Neuronal stem cell (in vitro differentiated cells): Measurements from ENCODE around the gene CASP7.

Experiments
- DNase-seq: peaks from one replicate; pipeline ENCODE4 v3.0.0-alpha.2; 2013; ENCODE audit warnings: low spot score
- H2AFZ ChIP-seq: one replicate; pipeline ENCODE4 v1.6.1; 2013; ENCODE audit warnings: mild to moderate bottlenecking, low read length, inconsistent platforms
- H2AK5ac ChIP-seq: 2 replicates; pipeline ENCODE4 v1.6.1; 2013; ENCODE audit warnings: low read depth, mild to moderate bottlenecking, inconsistent platforms, low read length, moderate library complexity, mixed read lengths
- H2BK120ac ChIP-seq: 2 replicates; pipeline ENCODE4 v1.6.1; 2013; ENCODE audit warnings: low read depth, mild to moderate bottlenecking, inconsistent platforms, low read length, moderate library complexity, mixed read lengths
- H2BK12ac ChIP-seq: one replicate; pipeline ENCODE4 v1.6.1; 2013; ENCODE audit warnings: low read length, inconsistent platforms
- H2BK15ac ChIP-seq: 2 replicates; pipeline ENCODE4 v1.6.1; 2013; ENCODE audit warnings: mild to moderate bottlenecking, low read length, inconsistent platforms, mixed read lengths
- H2BK5ac ChIP-seq: one replicate; pipeline ENCODE4 v1.6.1; 2013; ENCODE audit warnings: inconsistent platforms, mild to moderate bottlenecking, low read length, moderate library complexity
- H3K14ac ChIP-seq: one replicate; pipeline ENCODE4 v1.6.1; 2013; ENCODE audit warnings: low read length, inconsistent platforms
- H3K18ac ChIP-seq: 2 replicates; pipeline ENCODE4 v1.6.1; 2013; ENCODE audit warnings: low read length, inconsistent platforms
- H3K23ac ChIP-seq: 2 replicates; pipeline ENCODE4 v1.6.1; 2013; ENCODE audit warnings: low read depth, mild to moderate bottlenecking, mixed read lengths, low read length, inconsistent platforms; ENCODE audit not compliant: poor library complexity
- H3K27ac ChIP-seq: replicated peaks from 3 replicates; pipeline ENCODE4 v1.5.1; 2013; ENCODE audit warnings: low read length, inconsistent platforms
- H3K27me3 ChIP-seq, 3 experiments: 2 replicates each; pipeline ENCODE4 v1.6.1; 2013; ENCODE audit warnings: low read length in 3 of 3, mild to moderate bottlenecking in 2 of 3, inconsistent platforms in 1 of 3, low read depth in 1 of 3, mixed read lengths in 1 of 3, moderate library complexity in 1 of 3; ENCODE audit not compliant: control insufficient read depth in 3 of 3, insufficient read depth in 3 of 3
- H3K36me3 ChIP-seq, 2 donors: replicated peaks in 1 of 2; 2 replicates each; pipeline ENCODE4 v1.6.1; 2013; ENCODE audit warnings: low read length in 2 of 2; ENCODE audit not compliant: control insufficient read depth in 2 of 2, insufficient read depth in 2 of 2
- H3K4ac ChIP-seq: 2 replicates; pipeline ENCODE4 v1.6.1; 2013; ENCODE audit warnings: inconsistent platforms, mild to moderate bottlenecking, low read length, moderate library complexity
- H3K4me1 ChIP-seq, 2 donors: 1 replicate in 1 of 2; 2 replicates in 1 of 2; pipeline ENCODE4 v1.6.1; 2013; ENCODE audit warnings: low read length in 2 of 2, low read depth in 1 of 2; ENCODE audit not compliant: control insufficient read depth in 2 of 2, insufficient read depth in 1 of 2
- H3K4me2 ChIP-seq: one replicate; pipeline ENCODE4 v1.6.1; 2013; ENCODE audit warnings: mild to moderate bottlenecking, low read length, inconsistent platforms; ENCODE audit not compliant: insufficient read depth, poor library complexity, severe bottlenecking
- H3K4me3 ChIP-seq, 2 donors: 2 replicates each; pipeline ENCODE4 v1.5.1; 2013; ENCODE audit warnings: low read length in 2 of 2, mild to moderate bottlenecking in 2 of 2, inconsistent platforms in 1 of 2, moderate library complexity in 1 of 2
- H3K79me1 ChIP-seq: one replicate; pipeline ENCODE4 v1.6.1; 2013; ENCODE audit warnings: low read depth, mild to moderate bottlenecking, inconsistent platforms, low read length, moderate library complexity
- H3K9ac ChIP-seq: one replicate; pipeline ENCODE4 v1.6.1; 2013; ENCODE audit warnings: mild to moderate bottlenecking, low read depth, low read length, inconsistent platforms; ENCODE audit not compliant: poor library complexity
- H3K9me3 ChIP-seq, 2 donors: replicated peaks in 1 of 2; 2 replicates each; pipeline versions ENCODE3 to v1.6.1; 2013; ENCODE audit warnings: low read length in 2 of 2, mild to moderate bottlenecking in 2 of 2, inconsistent platforms in 1 of 2, low read depth in 1 of 2, mixed read lengths in 1 of 2, moderate library complexity in 1 of 2; ENCODE audit not compliant: control insufficient read depth in 2 of 2, insufficient read depth in 1 of 2
- H4K8ac ChIP-seq: one replicate; pipeline ENCODE4 v1.6.1; 2013; ENCODE audit warnings: low read depth, mild to moderate bottlenecking, inconsistent platforms, low read length, moderate library complexity
- H4K91ac ChIP-seq: one replicate; pipeline ENCODE4 v1.6.1; 2013; ENCODE audit warnings: low read length, low read depth, mild to moderate bottlenecking, inconsistent platforms; ENCODE audit not compliant: poor library complexity
- WGBS, 2 donors: extraction: QIAGEN DNeasy Blood & Tissue Kit; methylation state at CpG; one replicate each; pipeline ENCODE4 v1.1.7; 2013; ENCODE audit warnings: missing lambda C conversion rate in 2 of 2, mixed read lengths in 1 of 2; ENCODE audit not compliant: insufficient read length in 2 of 2, insufficient replicate concordance in 1 of 2; ENCODE audit errors: extremely low coverage in 2 of 2; 5-methylcytosine and 5-hydroxymethylcytosine counted together

The CASP7 gene

DNA sequence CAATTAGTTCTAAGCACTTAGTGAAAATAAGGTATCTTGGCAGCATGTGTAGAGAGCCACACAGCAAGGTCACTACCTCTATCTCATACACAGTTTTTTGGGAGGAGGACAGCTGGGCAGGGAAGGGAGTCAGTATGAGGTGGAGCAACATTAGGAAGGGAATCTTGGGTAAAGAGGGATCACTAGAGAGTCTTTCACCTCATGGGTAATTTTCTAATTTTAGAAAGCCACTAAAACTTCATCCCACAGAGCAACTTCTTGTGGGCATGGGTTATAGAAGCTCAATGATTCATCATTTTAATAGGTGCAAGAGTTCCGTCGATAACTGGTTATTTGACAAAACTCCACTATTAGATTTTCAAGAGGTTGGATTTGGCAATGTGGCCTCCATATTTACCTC, 18.4 kb upstream of the CASP7 start:
- WGBS, 2 donors, result no CpG with 5 or more reads among the region's 2 CpGs
- H3K36me3 ChIP-seq, result no peaks in the 10 kb centered on the region

DNA sequence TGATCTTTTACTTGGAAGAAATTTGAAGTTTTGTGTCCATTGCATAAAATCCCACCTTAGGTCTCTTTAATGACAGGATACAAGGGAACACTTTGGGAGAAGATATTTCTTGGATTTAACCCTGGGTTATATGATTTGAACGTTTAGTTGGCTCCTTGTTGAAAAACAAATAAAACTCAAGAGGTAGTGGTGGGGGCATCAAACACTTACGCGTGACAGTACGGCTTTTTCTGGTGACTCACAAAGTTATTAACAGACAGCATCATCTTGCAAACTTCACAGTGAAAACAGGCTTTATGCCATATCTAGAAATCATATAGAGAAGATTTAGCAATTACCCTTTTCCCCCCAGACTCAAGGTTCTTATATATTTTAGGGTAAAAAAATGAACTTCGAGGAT, 16.6 kb upstream of the CASP7 start:
- no peak overlapping the region for H4K91ac ChIP-seq
- H3K9me3 ChIP-seq, result no peaks in the 10 kb centered on the region
- peaks cover 0 to 12% (median 0%) of the 10 kb centered on the region in 3 experiments for H3K27me3 ChIP-seq
- no peak overlapping the region for H2AFZ ChIP-seq
- H2BK5ac ChIP-seq, result no peak overlapping the region
- WGBS, 2 donors, result no CpG with 5 or more reads among the region's 5 CpGs
- H3K4me1 ChIP-seq, result no peaks in the 10 kb centered on the region
- no peaks in the 10 kb centered on the region for H3K36me3 ChIP-seq
- H3K9ac ChIP-seq, result no peak overlapping the region
- no peak overlapping the region for H3K14ac ChIP-seq
- H3K4ac ChIP-seq, result no peak overlapping the region
- no peak overlapping the region for H2BK12ac ChIP-seq
- DNase-seq, result no peak
- no peak overlapping the region for H2BK120ac ChIP-seq
- no peaks in the 10 kb centered on the region for H3K79me1 ChIP-seq
- H3K4me2 ChIP-seq, result no peak overlapping the region
- H3K23ac ChIP-seq, result no peak overlapping the region
- no peak overlapping the region for H2BK15ac ChIP-seq
- H3K4me3 ChIP-seq, result no peak overlapping the region
- no peak overlapping the region for H2AK5ac ChIP-seq
- H3K18ac ChIP-seq, result no peak overlapping the region
- no peak overlapping the region for H4K8ac ChIP-seq
- H3K27ac ChIP-seq, result no peak overlapping the region

More for the DNA sequence above, 18.4 kb upstream of the CASP7 start:
- Histone ChIP-seq H3K14ac (no peak overlapping the region), H3K18ac (no peak overlapping the region), H3K4me1 (no peaks in the 10 kb centered on the region), H3K4ac (no peak overlapping the region), H3K23ac (no peak overlapping the region), H2AFZ (no peak overlapping the region), H4K91ac (no peak overlapping the region), H2BK120ac (no peak overlapping the region), H2BK5ac (no peak overlapping the region), H3K27ac (no peak overlapping the region), H4K8ac (no peak overlapping the region), H3K79me1 (no peaks in the 10 kb centered on the region), H3K27me3 (peaks cover 0 to 8% (median 0%) of the 10 kb centered on the region in 3 experiments), H3K9me3 (no peaks in the 10 kb centered on the region), H3K4me3 (no peak overlapping the region), H3K9ac (no peak overlapping the region), H3K4me2 (no peak overlapping the region), H2AK5ac (no peak overlapping the region), H2BK12ac (no peak overlapping the region), H2BK15ac (no peak overlapping the region)
- no peak for DNase-seq

DNA sequence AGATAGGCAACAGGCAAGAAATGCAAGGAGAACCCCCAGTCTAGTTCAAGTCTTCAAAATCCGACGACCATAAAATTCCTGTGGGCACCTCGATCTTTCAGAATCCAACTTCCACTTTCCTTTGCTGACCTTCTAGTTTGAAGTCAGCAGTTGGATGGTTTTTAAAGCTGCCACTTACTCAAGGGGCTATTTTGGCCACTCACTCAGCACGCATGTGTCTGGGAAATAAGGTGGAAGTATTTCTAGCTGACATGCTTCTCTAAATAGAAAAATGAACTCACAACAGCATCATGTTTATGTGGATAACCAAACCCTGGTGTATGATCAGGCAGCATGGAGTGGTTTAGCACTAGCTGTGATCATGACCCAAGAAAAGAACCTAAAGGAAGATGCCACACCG, 15.8 kb upstream of the CASP7 start, which contains the start of gene NRAP:
Gene NRAP (minus strand): TSS at position 134 of the 400 bp plus-strand sequence. CDS start 159 bp downstream, outside the sequence.
- Histone ChIP-seq H3K27ac (no peak within 1 kb of the TSS), H2AK5ac (no peak within 1 kb of the TSS), H3K79me1 (no peaks in the 10 kb centered on the region), H3K4me2 (no peak within 1 kb of the TSS), H3K27me3 (peaks cover 0 to 12% (median 0%) of the 10 kb centered on the region in 3 experiments), H4K8ac (no peak within 1 kb of the TSS), H3K4me1 (no peaks in the 10 kb centered on the region), H3K4me3 (no peak within 1 kb of the TSS), H3K4ac (no peak within 1 kb of the TSS), H2BK15ac (no peak within 1 kb of the TSS), H3K36me3 (no peaks in the 10 kb centered on the region), H3K23ac (no peak within 1 kb of the TSS), H4K91ac (no peak within 1 kb of the TSS), H3K14ac (no peak within 1 kb of the TSS), H3K18ac (no peak within 1 kb of the TSS), H2BK5ac (no peak within 1 kb of the TSS), H2BK12ac (no peak within 1 kb of the TSS), H2AFZ (no peak within 1 kb of the TSS), H2BK120ac (no peak within 1 kb of the TSS), H3K9me3 (no peaks in the 10 kb centered on the region), H3K9ac (no peak within 1 kb of the TSS)
- WGBS, 2 donors, result no CpG with 5 or more reads among the region's 5 CpGs
- no peak for DNase-seq

DNA sequence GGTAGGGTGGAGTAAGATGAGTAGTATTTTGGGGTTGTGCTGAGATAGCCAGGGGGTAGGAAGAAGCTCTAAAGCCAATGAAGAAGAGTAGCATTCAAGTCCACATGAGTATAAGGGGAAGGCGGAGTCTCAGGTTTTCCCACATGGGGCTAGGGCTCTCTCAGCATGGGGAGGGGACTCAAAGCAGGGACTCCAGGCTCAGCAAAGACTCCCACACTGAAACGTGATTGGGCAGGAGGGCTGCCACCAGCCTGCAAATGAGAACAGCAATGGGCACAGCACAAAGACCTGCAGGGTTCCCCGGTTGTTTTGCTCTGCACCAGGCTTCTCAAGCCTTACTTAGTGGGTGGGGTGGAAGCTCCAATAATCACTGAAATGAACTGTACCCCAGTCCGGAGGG, 14.4 kb upstream of the CASP7 start:
- H3K27ac ChIP-seq, result no peak overlapping the region
- H2BK5ac ChIP-seq, result no peak overlapping the region
- H3K14ac ChIP-seq, result no peak overlapping the region
- no peak overlapping the region for H2BK120ac ChIP-seq
- peaks cover 0 to 9% (median 0%) of the 10 kb centered on the region in 3 experiments for H3K27me3 ChIP-seq
- no peak overlapping the region for H3K4me2 ChIP-seq
- peaks cover 0 to 3% of the 10 kb centered on the region in 2 donors for H3K9me3 ChIP-seq
- H3K79me1 ChIP-seq, result no peaks in the 10 kb centered on the region
- no peak for DNase-seq
- H2AK5ac ChIP-seq, result no peak overlapping the region
- peak overlapping the region; percentile 29 for H2AFZ ChIP-seq
- H3K4me1 ChIP-seq, result no peaks in the 10 kb centered on the region
- H3K4me3 ChIP-seq, result no peak overlapping the region
- no peak overlapping the region for H3K4ac ChIP-seq
- no peak overlapping the region for H3K23ac ChIP-seq
- no peak overlapping the region for H3K9ac ChIP-seq
- no peak overlapping the region for H4K91ac ChIP-seq
- no peak overlapping the region for H4K8ac ChIP-seq
- no peak overlapping the region for H2BK12ac ChIP-seq
- no peak overlapping the region for H3K18ac ChIP-seq
- WGBS, 2 donors, result no CpG with 5 or more reads among the region's 4 CpGs
- no peak overlapping the region for H2BK15ac ChIP-seq
- H3K36me3 ChIP-seq, result no peaks in the 10 kb centered on the region
